H9 (cell line): ENCODE measurements around the gene CELA3B. TPM values are rescaled to one million over a fixed set of nuclear protein-coding genes. Genes with fewer than 3 reads are reported as not detected.

Source experiments
- DNase-seq: peaks from one replicate; pipeline ENCODE4 v3.0.0-alpha.2; 2017
- H2AFZ ChIP-seq: one replicate; pipeline ENCODE4 v1.6.1; 2013; ENCODE audit warnings: mild to moderate bottlenecking, low read length, control low read depth, moderate library complexity
- H2AK5ac ChIP-seq: 2 replicates; pipeline ENCODE4 v1.6.1; 2013; ENCODE audit warnings: low read length, control low read depth, mixed read lengths; ENCODE audit not compliant: insufficient read length
- H2BK120ac ChIP-seq: one replicate; pipeline ENCODE4 v1.6.1; 2013; ENCODE audit warnings: low read depth, mild to moderate bottlenecking, low read length, control low read depth, inconsistent platforms; ENCODE audit not compliant: poor library complexity, severe bottlenecking
- H2BK12ac ChIP-seq: 2 replicates; pipeline ENCODE4 v1.6.1; 2013; ENCODE audit warnings: low read length, control low read depth, mixed read lengths, low read depth; ENCODE audit not compliant: insufficient read length
- H2BK15ac ChIP-seq: 2 replicates; pipeline ENCODE4 v1.6.1; 2013; ENCODE audit warnings: low read depth, low read length, control low read depth
- H2BK20ac ChIP-seq: one replicate; pipeline ENCODE4 v1.6.1; 2013; ENCODE audit warnings: low read depth, mild to moderate bottlenecking, low read length, control low read depth, inconsistent platforms; ENCODE audit not compliant: poor library complexity, severe bottlenecking
- H2BK5ac ChIP-seq: 2 replicates; pipeline ENCODE4 v1.6.1; 2013; ENCODE audit warnings: low read length, control low read depth, mixed read lengths; ENCODE audit not compliant: insufficient read length
- H3K14ac ChIP-seq: 2 replicates; pipeline ENCODE4 v1.6.1; 2013; ENCODE audit warnings: low read length, control low read depth; ENCODE audit not compliant: insufficient read depth
- H3K18ac ChIP-seq: 2 replicates; pipeline ENCODE4 v1.6.1; 2013; ENCODE audit warnings: low read depth, mild to moderate bottlenecking, mixed read lengths, low read length, control low read depth; ENCODE audit not compliant: insufficient read length
- H3K23ac ChIP-seq: 2 replicates; pipeline ENCODE4 v1.6.1; 2013; ENCODE audit warnings: low read length, control low read depth, mixed read lengths, low read depth; ENCODE audit not compliant: insufficient read length
- H3K23me2 ChIP-seq: 2 replicates; pipeline ENCODE4 v1.6.1; 2013; ENCODE audit warnings: low read depth, mild to moderate bottlenecking, mixed read lengths, low read length, control low read depth; ENCODE audit not compliant: insufficient read length, poor library complexity, severe bottlenecking
- H3K27ac ChIP-seq: 2 replicates; pipeline ENCODE4 v1.5.1; 2013; ENCODE audit warnings: low read length, control low read depth, mixed read lengths, low read depth; ENCODE audit not compliant: insufficient read length
- H3K27me3 ChIP-seq: 2 replicates; pipeline ENCODE4 v1.6.1; 2013; ENCODE audit warnings: low read length, control low read depth, inconsistent platforms; ENCODE audit not compliant: insufficient read depth
- H3K4ac ChIP-seq: 2 replicates; pipeline ENCODE4 v1.6.1; 2013; ENCODE audit warnings: low read depth, mild to moderate bottlenecking, control low read depth, inconsistent platforms, low read length, moderate library complexity
- H3K4me1 ChIP-seq: 2 replicates; pipeline ENCODE4 v1.6.1; 2013; ENCODE audit warnings: low read length, control low read depth, inconsistent platforms; ENCODE audit not compliant: insufficient read depth
- H3K4me2 ChIP-seq: 2 replicates; pipeline ENCODE4 v1.6.1; 2013; ENCODE audit warnings: low read length, control low read depth, mixed read lengths; ENCODE audit not compliant: insufficient read length, insufficient read depth
- H3K56ac ChIP-seq: 2 replicates; pipeline ENCODE4 v1.6.1; 2013; ENCODE audit warnings: low read depth, mild to moderate bottlenecking, mixed read lengths, low read length, control low read depth; ENCODE audit not compliant: insufficient read length
- H3K79me1 ChIP-seq: 2 replicates; pipeline ENCODE4 v1.6.1; 2013; ENCODE audit warnings: low read depth, mild to moderate bottlenecking, moderate library complexity, low read length, control low read depth, inconsistent platforms; ENCODE audit not compliant: insufficient read depth, poor library complexity, severe bottlenecking
- H3K79me2 ChIP-seq: 2 replicates; pipeline ENCODE4 v1.6.1; 2013; ENCODE audit warnings: low read length, control low read depth, inconsistent platforms; ENCODE audit not compliant: insufficient read depth
- H3K9ac ChIP-seq: 2 replicates; pipeline ENCODE4 v1.6.1; 2013; ENCODE audit warnings: low read length, control low read depth, mixed read lengths; ENCODE audit not compliant: insufficient read length; ENCODE audit errors: extremely low read depth
- H3K9me3 ChIP-seq: one replicate; pipeline ENCODE4 v1.6.1; 2013; ENCODE audit warnings: low read depth, low read length, inconsistent platforms; ENCODE audit not compliant: control insufficient read depth
- H3T11ph ChIP-seq: one replicate; pipeline ENCODE4 v1.6.1; 2013; ENCODE audit warnings: mild to moderate bottlenecking, low read length, control low read depth, inconsistent platforms
- H4K20me1 ChIP-seq: one replicate; pipeline ENCODE4 v1.6.1; 2013; ENCODE audit not compliant: control insufficient read depth, insufficient read length, insufficient read depth
- H4K5ac ChIP-seq: 2 replicates; pipeline ENCODE4 v1.6.1; 2013; ENCODE audit warnings: low read depth, mild to moderate bottlenecking, mixed read lengths, low read length, control low read depth; ENCODE audit not compliant: insufficient read length
- H4K8ac ChIP-seq: replicated peaks from 2 replicates; pipeline ENCODE4 v1.6.1; 2013; ENCODE audit warnings: low read length, control low read depth, mixed read lengths, low read depth; ENCODE audit not compliant: insufficient read length
- H4K91ac ChIP-seq: 2 replicates; pipeline ENCODE4 v1.6.1; 2013; ENCODE audit warnings: low read depth, mild to moderate bottlenecking, moderate library complexity, mixed read lengths, low read length, control low read depth; ENCODE audit not compliant: insufficient read length
- H3K27ac Mint-ChIP-seq, 3 experiments: 2 replicates in 2 of 3; 3 replicates in 1 of 3; pipeline ENCODE4 v1.8.0; 2020 to 2021; ENCODE audit warnings: mixed read lengths in 3 of 3, mild to moderate bottlenecking in 1 of 3, moderate library complexity in 1 of 3
- H3K27me3 Mint-ChIP-seq: 2 replicates; pipeline ENCODE4 v1.8.0; 2021; ENCODE audit warnings: low read depth, mild to moderate bottlenecking, moderate library complexity, mixed read lengths
- H3K36me3 Mint-ChIP-seq, 3 experiments: 2 replicates in 2 of 3; 3 replicates in 1 of 3; pipeline ENCODE4 v1.8.0; 2020 to 2021; ENCODE audit warnings: low read depth in 3 of 3, mixed read lengths in 3 of 3; ENCODE audit not compliant: insufficient read depth in 1 of 3
- H3K4me1 Mint-ChIP-seq, 2 experiments: 2 replicates each; pipeline ENCODE4 v1.8.0; 2020; ENCODE audit warnings: mixed read lengths in 2 of 2
- H3K4me3 Mint-ChIP-seq, 2 experiments: 2 replicates in 1 of 2; 3 replicates in 1 of 2; pipeline ENCODE4 v1.8.0; 2020 to 2021; ENCODE audit warnings: mild to moderate bottlenecking in 2 of 2, mixed read lengths in 2 of 2, moderate library complexity in 1 of 2
- H3K9me3 Mint-ChIP-seq, 2 experiments: 2 replicates in 1 of 2; 3 replicates in 1 of 2; pipeline ENCODE4 v1.8.0; 2020; ENCODE audit warnings: mild to moderate bottlenecking in 2 of 2, mixed read lengths in 2 of 2, moderate library complexity in 1 of 2
- CTCF ChIP-seq: fragments of 200-600 bp; sonication (generic); conservative IDR thresholded peaks from 3 replicates; pipeline ENCODE4 v1.8.0; 2021; ENCODE audit warnings: antibody characterized with exemption, mild to moderate bottlenecking
- WGBS: extraction: QIAGEN DNeasy Blood & Tissue Kit; methylation state at CpG from one replicate; pipeline ENCODE4 v1.1.7; 2013; ENCODE audit warnings: missing lambda C conversion rate, low lambda C conversion rate, mixed read lengths; ENCODE audit not compliant: insufficient read length; ENCODE audit errors: extremely low coverage; 5-methylcytosine and 5-hydroxymethylcytosine counted together
- total RNA-seq: library from RNA; stranded (reverse); gene quantifications from 2 replicates; pipeline ENCODE4 v1.2.1, GENCODE V29; 2021

Gene CELA3B
- total RNA-seq, 1 experiment from 2014 or later: not detected

GRCh38 chr1:21944733-21945073 lies 32.1 kb upstream of the CELA3B start:
- H2BK20ac ChIP-seq: no peak overlapping the region
- no peaks in the 10 kb centered on the region for H4K20me1 ChIP-seq
- TF ChIP-seq CTCF: no peak
- peak overlapping the region; percentile 72 for H4K5ac ChIP-seq
- peak overlapping the region; percentile 94; the same call in 1 of the 2 replicates for H3K14ac ChIP-seq
- no peaks in the 10 kb centered on the region for H3K27me3 ChIP-seq
- DNase-seq: no peak
- H2BK15ac ChIP-seq: no peak overlapping the region
- H3K4me1 ChIP-seq: peaks cover 3% of the 10 kb centered on the region; the same call in 1 of the 2 replicates
- H2AFZ ChIP-seq: peak overlapping the region; percentile 54
- peak overlapping the region; percentile 93 to 99 (median 99) for H3K27ac Mint-ChIP-seq
- H3K79me1 ChIP-seq: no peaks in the 10 kb centered on the region
- H3K4ac ChIP-seq: peak overlapping the region; percentile 69; the same call in 1 of the 2 replicates
- no CpG with 5 or more reads among the region's 3 CpGs for WGBS
- H3T11ph ChIP-seq: peak overlapping the region; percentile 94
- H4K8ac ChIP-seq: no peak overlapping the region
- peak overlapping the region; percentile 74 for H3K27ac ChIP-seq
- H3K9me3 Mint-ChIP-seq: no peaks in the 10 kb centered on the region; a peak in 1 of 5 replicates
- H3K56ac ChIP-seq: no peak overlapping the region
- no peak overlapping the region for H3K4me2 ChIP-seq
- H2AK5ac ChIP-seq: no peak overlapping the region
- H3K79me2 ChIP-seq: no peaks in the 10 kb centered on the region
- no peak overlapping the region for H3K23ac ChIP-seq
- H2BK12ac ChIP-seq: peak overlapping the region; percentile 65
- peak overlapping the region; percentile 98 for H2BK120ac ChIP-seq
- H3K36me3 Mint-ChIP-seq: no peaks in the 10 kb centered on the region
- H3K27me3 Mint-ChIP-seq: no peaks in the 10 kb centered on the region
- H3K9ac ChIP-seq: no peak overlapping the region
- H3K4me1 Mint-ChIP-seq: peaks cover 35 to 36% of the 10 kb centered on the region in 2 experiments
- no peaks in the 10 kb centered on the region for H3K23me2 ChIP-seq
- H4K91ac ChIP-seq: no peak overlapping the region
- H2BK5ac ChIP-seq: peak overlapping the region; percentile 37
- peak overlapping the region; percentile 97 for H3K18ac ChIP-seq
- H3K9me3 ChIP-seq: no peaks in the 10 kb centered on the region
- peak overlapping the region in 1 of 2 experiments; percentile 54; a peak in 1 of 5 replicates for H3K4me3 Mint-ChIP-seq
